Small intestine (tissue), 7 donors: ENCODE data around the gene SHISA2. TPM values are rescaled to one million over a fixed set of nuclear protein-coding genes. Genes with fewer than 3 reads are reported as not detected.

ENCODE experiments used
- DNase-seq, 2 donors: peaks; one replicate each; pipeline versions ENCODE4 v3.0.0 to v3.0.0-alpha.2; 2013
- FAIRE-seq: peaks from 2 replicates; lab custom pipeline; 2012; peaks lifted over from hg19 to GRCh38; lab: Jason Lieb, UNC
- H3K27ac ChIP-seq, 3 donors: one replicate each; pipeline ENCODE4 v1.5.1; 2013; ENCODE audit warnings: low read length in 2 of 3, mild to moderate bottlenecking in 2 of 3, control low read depth in 1 of 3, inconsistent platforms in 1 of 3, low read depth in 1 of 3, moderate library complexity in 1 of 3
- H3K27me3 ChIP-seq, 3 donors: one replicate each; pipeline ENCODE4 v1.6.1; 2013; ENCODE audit warnings: low read length in 3 of 3, inconsistent platforms in 1 of 3; ENCODE audit not compliant: control insufficient read depth in 3 of 3, insufficient read depth in 3 of 3
- H3K36me3 ChIP-seq, 3 donors: one replicate each; pipeline ENCODE4 v1.6.1; 2013; ENCODE audit warnings: low read length in 3 of 3, inconsistent platforms in 1 of 3, low read depth in 1 of 3, mild to moderate bottlenecking in 1 of 3, moderate library complexity in 1 of 3; ENCODE audit not compliant: control insufficient read depth in 3 of 3, insufficient read depth in 2 of 3
- H3K4me1 ChIP-seq, 3 donors: one replicate each; pipeline ENCODE4 v1.6.1; 2013; ENCODE audit warnings: low read length in 2 of 3, inconsistent platforms in 1 of 3, low read depth in 1 of 3, mild to moderate bottlenecking in 1 of 3, moderate library complexity in 1 of 3; ENCODE audit not compliant: control insufficient read depth in 3 of 3, insufficient read depth in 2 of 3
- H3K4me3 ChIP-seq, 3 donors: one replicate each; pipeline ENCODE4 v1.5.1; 2013; ENCODE audit warnings: low read length in 3 of 3, control low read depth in 1 of 3, inconsistent platforms in 1 of 3, low read depth in 1 of 3, mild to moderate bottlenecking in 1 of 3, moderate library complexity in 1 of 3
- H3K9me3 ChIP-seq, 2 donors: one replicate each; pipeline ENCODE4 v1.6.1; 2013; ENCODE audit warnings: low read depth in 1 of 2, low read length in 1 of 2; ENCODE audit not compliant: control insufficient read depth in 2 of 2, insufficient read depth in 1 of 2
- WGBS, 3 donors: extraction: QIAGEN DNeasy Blood & Tissue Kit; methylation state at CpG; one replicate each; pipeline ENCODE4 v1.1.7; 2013; 5-methylcytosine and 5-hydroxymethylcytosine counted together
- polyA plus RNA-seq, 4 donors: library from polyadenylated mRNA; stranded (reverse) in 3 of 4; unstranded in 1 of 4; fragments of 200-250 nt in 3 of 4; fragments of 120-200 nt in 1 of 4; gene quantifications; one replicate each; pipeline versions ENCODE4 v1.2.1 to v1.2.3, GENCODE V29; 2013
- donor health status: healthy with polysubstance abuse.
- donor health status: control.
- donor health status: control.
- donor health status: Bipolar disorder and iron deficiency.
- donor health status: healthy.

The SHISA2 gene
- polyA plus RNA-seq, 4 donors: 0.19 to 4.1 (median 0.27) TPM; not detected in 1

- no peaks in the 10 kb centered on the region for H3K36me3 ChIP-seq
- H3K27me3 ChIP-seq: no peaks in the 10 kb centered on the region
- WGBS, 3 donors: 87 to 95% (median 89%) methylated on average over 4 of the region's 4 CpGs
- H3K4me3 ChIP-seq: no peak overlapping the region
- FAIRE-seq (no peak), DNase-seq (no peak)
- peaks cover 0 to 11% (median 0%) of the 10 kb centered on the region in 3 donors for H3K4me1 ChIP-seq
- peaks cover 0 to 12% of the 10 kb centered on the region in 2 donors for H3K9me3 ChIP-seq
- H3K27ac ChIP-seq: peak overlapping the region in 1 of 3 donors; percentile 33
Measured at GRCh38 chr13:26029581-26030136, 22.2 kb downstream of the SHISA2 start.

GRCh38 chr13:26026211-26026610 lies 25.6 kb downstream of the SHISA2 start:
- Histone ChIP-seq H3K36me3 (no peaks in the 10 kb centered on the region), H3K27me3 (no peaks in the 10 kb centered on the region), H3K27ac (no peak overlapping the region), H3K4me1 (peaks cover 0 to 16% (median 0%) of the 10 kb centered on the region in 3 donors), H3K4me3 (no peak overlapping the region), H3K9me3 (peaks cover 0 to 6% of the 10 kb centered on the region in 2 donors)
- WGBS, 3 donors: 71 to 83% (median 76%) methylated on average over 4 of the region's 4 CpGs
- no peak for DNase-seq
- FAIRE-seq: no peak

- Histone ChIP-seq H3K27ac (no peak overlapping the region), H3K27me3 (no peaks in the 10 kb centered on the region), H3K9me3 (peaks cover 0 to 3% of the 10 kb centered on the region in 2 donors), H3K4me1 (peaks cover 0 to 16% (median 0%) of the 10 kb centered on the region in 3 donors), H3K36me3 (no peaks in the 10 kb centered on the region), H3K4me3 (no peak overlapping the region)
- FAIRE-seq (no peak), DNase-seq (no peak)
- WGBS, 3 donors: 85 to 92% (median 89%) methylated on average over 4 of the region's 4 CpGs
Measured at GRCh38 chr13:26025771-26026170, 26.0 kb downstream of the SHISA2 start.

- Histone ChIP-seq H3K4me3 (no peak overlapping the region), H3K9me3 (no peaks in the 10 kb centered on the region), H3K27ac (no peak overlapping the region), H3K4me1 (peaks cover 0 to 16% (median 0%) of the 10 kb centered on the region in 3 donors), H3K27me3 (no peaks in the 10 kb centered on the region), H3K36me3 (no peaks in the 10 kb centered on the region)
- DNase-seq (no peak), FAIRE-seq (no peak)
- 71 to 76% (median 74%) methylated on average over 12 of the region's 12 CpGs for WGBS, 3 donors
Measured at GRCh38 chr13:26025196-26025595, 26.6 kb downstream of the SHISA2 start.

GRCh38 chr13:26024558-26024957 lies 27.3 kb downstream of the SHISA2 start:
- H3K4me3 ChIP-seq: no peak overlapping the region
- no peaks in the 10 kb centered on the region for H3K27me3 ChIP-seq
- FAIRE-seq (no peak), DNase-seq (peak in 1 of 2 donors; percentile 59)
- no peaks in the 10 kb centered on the region for H3K9me3 ChIP-seq
- no peaks in the 10 kb centered on the region for H3K36me3 ChIP-seq
- H3K4me1 ChIP-seq: peaks cover 0 to 10% (median 0%) of the 10 kb centered on the region in 3 donors
- H3K27ac ChIP-seq: peak overlapping the region in 1 of 3 donors; percentile 25
- WGBS, 3 donors: 58 to 73% (median 68%) methylated on average over 9 of the region's 9 CpGs

- Histone ChIP-seq H3K9me3 (no peaks in the 10 kb centered on the region), H3K27me3 (no peaks in the 10 kb centered on the region), H3K27ac (peak overlapping the region in 1 of 3 donors; percentile 16), H3K4me3 (no peak overlapping the region), H3K4me1 (peaks cover 0 to 9% (median 0%) of the 10 kb centered on the region in 3 donors), H3K36me3 (no peaks in the 10 kb centered on the region)
- 61 to 65% (median 61%) methylated on average over 13 of the region's 13 CpGs for WGBS, 3 donors
- FAIRE-seq: no peak
- DNase-seq: peak in 1 of 2 donors; percentile 84
Measured at GRCh38 chr13:26022538-26023292, 29.1 kb downstream of the SHISA2 start.

DNA sequence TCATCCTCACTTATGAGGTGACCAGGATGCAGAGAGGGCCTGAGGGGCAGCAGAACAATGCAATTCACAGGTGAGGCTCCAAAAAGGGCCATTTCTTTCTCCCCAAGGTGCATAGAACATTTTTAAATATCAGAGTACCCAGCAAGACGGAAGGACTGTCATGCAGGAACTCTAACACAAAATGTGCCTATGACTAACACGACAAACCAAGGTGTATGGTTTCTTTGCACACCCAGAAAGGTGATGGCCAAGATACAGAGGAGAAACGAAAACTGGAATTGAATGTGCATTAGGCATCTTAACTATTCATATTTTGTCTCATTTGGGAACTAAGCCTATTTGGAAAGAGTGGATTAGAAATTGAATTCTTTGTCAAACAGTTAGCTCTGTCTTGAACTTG lies 29.9 kb downstream of the SHISA2 start:
- FAIRE-seq: no peak
- no peak overlapping the region for H3K27ac ChIP-seq
- H3K27me3 ChIP-seq: no peaks in the 10 kb centered on the region
- 67 to 80% (median 69%) methylated on average over 3 of the region's 3 CpGs for WGBS, 3 donors
- no peak overlapping the region for H3K4me3 ChIP-seq
- DNase-seq: no peak
- H3K9me3 ChIP-seq: no peaks in the 10 kb centered on the region
- H3K36me3 ChIP-seq: no peaks in the 10 kb centered on the region
- peaks cover 0 to 9% (median 0%) of the 10 kb centered on the region in 3 donors for H3K4me1 ChIP-seq

DNA sequence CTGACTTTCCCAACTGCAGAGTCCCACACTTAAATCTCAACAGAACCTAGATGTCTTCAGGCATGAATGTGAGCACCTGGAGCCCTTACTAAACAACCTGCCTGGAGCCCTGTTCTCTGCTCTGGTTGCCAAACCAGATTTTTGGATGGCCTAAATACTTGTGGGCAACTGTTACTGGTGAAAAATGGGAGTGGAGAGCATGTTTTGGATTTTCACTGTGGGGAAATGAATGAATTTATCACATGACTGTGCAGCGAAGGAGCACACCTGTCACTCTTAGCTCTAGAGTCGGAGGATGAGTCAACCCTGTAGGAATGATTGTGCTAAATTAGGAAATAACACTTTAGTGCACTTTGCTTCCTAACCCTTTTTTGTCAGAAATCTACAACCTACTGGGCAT lies 30.3 kb downstream of the SHISA2 start:
- no peak for DNase-seq
- no peak for FAIRE-seq
- H3K4me3 ChIP-seq: no peak overlapping the region
- WGBS, 3 donors: 48 to 71% (median 51%) methylated on average over 2 of the region's 2 CpGs
- H3K27ac ChIP-seq: no peak overlapping the region
- H3K9me3 ChIP-seq: no peaks in the 10 kb centered on the region
- no peaks in the 10 kb centered on the region for H3K27me3 ChIP-seq
- H3K36me3 ChIP-seq: no peaks in the 10 kb centered on the region
- peaks cover 0 to 9% (median 0%) of the 10 kb centered on the region in 3 donors for H3K4me1 ChIP-seq
